GM18858 (cell line): ENCODE results near the gene LSAMP.
A peak's percentile ranks its signal among the peaks of the same experiment; 100 is the strongest.

ENCODE experiments used
- ATAC-seq: cut with Tn5 transposase; IDR thresholded peaks from one replicate; pipeline ENCODE4 v1.9.1; 2021; ENCODE audit not compliant: unreplicated experiment

Gene LSAMP

DNA sequence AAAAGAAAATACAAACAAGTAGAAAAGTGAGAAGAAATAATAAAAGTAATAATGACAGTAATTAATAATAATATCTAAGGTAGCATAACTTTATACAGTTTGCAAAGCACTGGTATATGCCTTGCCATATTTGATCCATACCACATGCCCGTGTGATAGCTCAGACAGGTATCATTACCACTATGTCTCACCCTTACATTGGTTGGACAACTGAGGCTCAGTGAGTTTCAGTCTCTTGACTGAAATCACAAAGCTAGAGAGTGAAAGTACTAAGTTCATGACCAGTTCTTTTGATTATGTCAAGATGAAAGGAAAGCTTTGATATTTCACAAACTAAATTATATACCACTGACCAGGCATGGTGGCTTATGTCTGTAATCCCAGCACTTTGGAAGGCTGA is 413.1 kb downstream of the LSAMP start:
- peak; percentile 51 for ATAC-seq

GRCh38 chr3:116030131-116030850 is 415.0 kb downstream of the LSAMP start:
- ATAC-seq: no peak

- no peak for ATAC-seq
Observed at GRCh38 chr3:116029266-116029665, 416.0 kb downstream of the LSAMP start.

DNA sequence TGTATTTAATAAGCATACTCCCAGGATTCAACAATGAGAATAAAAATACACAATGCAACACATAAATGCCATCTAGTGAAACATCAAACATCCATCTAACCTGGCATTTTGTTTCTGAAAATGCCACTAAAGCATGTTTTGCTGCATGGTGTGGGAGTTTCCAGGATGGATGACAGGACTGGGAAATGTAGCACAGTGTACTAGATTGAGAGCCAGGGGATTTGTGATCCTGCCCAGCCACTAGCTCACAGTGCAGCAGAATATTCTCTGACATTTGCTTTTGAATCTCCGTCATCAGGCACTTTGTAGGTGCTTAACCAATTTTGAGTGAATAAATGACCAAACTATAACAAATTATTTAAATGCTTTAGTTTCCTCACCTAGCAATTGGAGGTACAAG is 417.1 kb downstream of the LSAMP start:
- no peak for ATAC-seq

- no peak for ATAC-seq
Observed at GRCh38 chr3:116020989-116021388, 424.3 kb downstream of the LSAMP start.

DNA sequence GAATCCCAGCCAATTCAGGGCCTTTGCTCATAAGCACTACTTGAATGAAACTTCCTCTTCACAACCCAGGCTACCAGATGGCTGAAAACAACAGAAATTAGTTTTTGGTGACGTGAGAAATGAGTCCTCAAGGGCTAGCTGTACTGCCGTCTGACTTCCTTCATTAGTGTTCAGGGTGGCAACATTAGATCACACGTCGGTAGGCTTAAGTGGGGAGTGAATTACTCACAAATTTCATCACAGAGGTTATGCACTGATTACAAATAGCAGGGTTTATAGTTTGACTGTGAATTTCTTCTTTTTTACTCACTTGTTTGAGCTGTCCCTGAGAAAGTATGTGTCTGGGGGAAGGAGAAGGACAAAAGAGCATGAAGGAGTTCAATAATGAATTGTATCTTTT is 424.8 kb downstream of the LSAMP start:
- peak; percentile 91 for ATAC-seq

DNA sequence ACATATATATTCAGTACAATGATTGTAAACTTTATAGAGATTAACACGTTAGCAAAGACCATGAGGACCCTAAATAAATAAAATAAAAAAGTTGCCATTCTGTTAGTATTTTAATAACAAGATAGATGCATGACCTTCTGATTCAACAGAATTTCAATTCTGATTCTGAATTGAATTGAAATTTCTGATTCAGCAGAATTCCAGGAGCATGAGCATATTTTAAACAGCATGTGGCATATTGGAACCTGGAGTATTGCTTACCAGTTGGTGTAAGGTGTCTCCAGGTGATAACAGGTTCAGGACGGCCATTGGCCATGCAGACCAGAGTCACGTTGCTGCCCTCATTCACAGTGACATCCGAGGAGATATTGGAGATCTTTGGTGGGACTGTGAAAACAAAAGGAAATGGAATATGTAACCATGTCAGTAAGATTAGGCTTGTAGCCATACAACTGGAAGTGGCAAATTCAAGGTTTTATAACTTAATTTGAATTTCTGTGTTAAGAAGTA is 426.0 kb downstream of the LSAMP start:
- ATAC-seq: no peak

DNA sequence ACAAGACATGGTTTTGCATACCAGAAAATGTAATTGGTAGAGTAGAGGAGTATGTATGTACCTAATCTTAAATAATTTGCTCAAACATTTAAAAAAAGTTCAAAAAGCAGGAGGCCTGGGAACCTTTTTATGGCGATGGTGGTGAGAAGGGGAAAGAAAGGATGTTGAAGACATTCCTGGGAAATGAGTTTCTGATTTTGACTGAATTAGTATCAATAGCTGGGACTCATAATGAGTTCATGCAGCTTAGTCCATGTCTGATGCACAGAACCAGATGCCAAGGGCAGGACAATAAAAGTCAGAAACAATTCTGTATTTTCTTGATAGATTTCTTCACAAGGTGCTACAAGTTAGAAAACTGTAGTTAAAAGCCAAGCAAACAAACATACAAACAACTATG is 426.6 kb downstream of the LSAMP start:
- ATAC-seq: no peak

DNA sequence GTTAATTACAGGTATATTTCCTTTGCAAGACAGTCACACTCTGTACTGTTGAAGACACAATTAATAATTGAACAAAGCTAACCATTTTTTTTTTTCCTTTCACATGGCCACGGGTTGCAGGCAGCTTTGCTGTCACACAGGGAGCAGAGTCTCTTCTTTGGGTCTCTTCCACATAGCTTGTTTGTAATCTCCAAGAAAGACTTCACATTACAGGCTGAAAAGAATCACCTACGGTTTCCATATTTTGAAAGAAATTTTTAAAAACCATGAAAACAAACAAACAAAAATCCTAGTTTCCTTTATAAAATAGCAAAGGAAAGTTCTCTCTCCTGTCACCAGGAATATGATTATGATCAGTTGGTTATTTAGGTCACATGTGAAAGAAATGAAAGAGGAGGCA is 429.4 kb downstream of the LSAMP start:
- ATAC-seq: no peak

GRCh38 chr3:116007000-116007399 is 438.3 kb downstream of the LSAMP start:
- ATAC-seq: no peak

- no peak for ATAC-seq
Observed at GRCh38 chr3:116005404-116005803, 439.9 kb downstream of the LSAMP start.

- no peak for ATAC-seq
Observed at GRCh38 chr3:116002235-116002634, 443.1 kb downstream of the LSAMP start.

- no peak for ATAC-seq
Observed at GRCh38 chr3:116001151-116001621, 444.1 kb downstream of the LSAMP start.

DNA sequence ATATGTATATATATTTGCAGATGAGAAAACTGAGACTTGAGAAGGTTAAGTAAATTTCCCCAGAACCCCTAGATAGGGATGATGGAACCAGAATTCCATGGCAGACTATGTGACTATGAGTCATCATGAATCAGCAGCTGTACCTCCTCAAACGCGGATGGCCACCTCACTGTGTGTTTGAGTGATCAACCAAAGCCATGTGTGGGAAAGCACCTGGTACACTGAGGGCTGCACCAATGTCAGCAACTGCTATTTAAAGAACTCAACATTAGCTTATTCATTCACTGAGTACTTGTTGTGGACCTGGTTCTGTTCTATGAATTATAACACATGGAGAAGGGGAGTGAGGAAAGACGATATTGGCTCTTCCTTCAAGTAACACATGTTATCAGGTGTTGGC is 445.0 kb downstream of the LSAMP start:
- peak; percentile 89 for ATAC-seq

GRCh38 chr3:115999613-116000012 is 445.7 kb downstream of the LSAMP start:
- no peak for ATAC-seq

GRCh38 chr3:115999001-115999585 is 446.2 kb downstream of the LSAMP start:
- no peak for ATAC-seq

GRCh38 chr3:115996420-115997108 is 448.7 kb downstream of the LSAMP start:
- no peak for ATAC-seq

DNA sequence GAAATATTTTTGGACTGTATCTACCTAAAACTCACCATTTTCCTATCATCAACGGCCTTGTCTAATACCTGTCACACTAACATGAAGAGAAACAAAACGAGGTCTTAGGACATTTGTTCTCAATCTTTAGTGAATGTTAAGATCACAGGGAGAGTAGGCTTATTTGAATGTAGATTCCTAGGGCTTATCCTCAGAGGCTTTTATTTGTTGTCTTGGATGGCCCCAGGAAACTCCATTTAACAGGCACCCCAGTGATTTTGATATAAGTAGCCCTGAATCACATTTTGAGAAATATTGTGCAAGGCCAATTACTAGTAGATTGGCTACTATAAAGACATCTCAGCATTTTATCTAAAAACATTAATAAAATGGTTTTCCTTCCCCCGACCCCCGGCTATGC is 454.6 kb downstream of the LSAMP start:
- ATAC-seq: no peak

DNA sequence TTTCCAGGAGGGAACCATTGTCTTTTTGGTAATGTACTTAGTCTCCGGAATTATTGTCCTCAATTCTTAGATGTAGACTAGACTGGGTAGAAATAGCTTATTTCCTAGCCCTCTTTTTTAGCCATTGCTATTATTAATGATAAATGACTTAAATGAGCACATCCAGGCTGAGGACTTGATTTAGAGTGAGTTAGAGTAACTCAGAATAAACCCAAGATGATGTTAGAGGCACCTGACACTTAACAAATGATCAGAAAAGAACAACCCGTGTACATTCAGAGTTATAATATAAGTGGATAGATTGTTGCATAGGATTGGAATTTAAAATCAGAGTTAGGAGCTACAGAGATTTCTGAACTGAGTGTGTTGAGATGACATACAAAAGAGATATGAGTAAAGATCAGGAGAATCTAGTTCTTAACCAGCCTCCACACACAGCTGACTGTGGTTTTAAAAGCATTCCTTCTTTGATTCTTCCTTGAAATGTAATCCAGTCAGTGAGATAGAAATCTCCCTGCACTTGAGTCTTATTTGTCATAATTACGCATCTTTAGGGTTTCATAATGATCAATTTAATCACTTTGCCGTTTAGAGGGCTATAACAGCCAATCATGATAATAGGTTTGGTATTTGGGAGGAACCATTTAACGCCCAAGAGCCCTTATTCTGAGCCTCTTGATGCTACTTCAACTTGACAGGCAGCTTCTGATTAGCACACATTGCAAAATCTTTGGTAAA is 455.4 kb downstream of the LSAMP start:
- no peak for ATAC-seq

DNA sequence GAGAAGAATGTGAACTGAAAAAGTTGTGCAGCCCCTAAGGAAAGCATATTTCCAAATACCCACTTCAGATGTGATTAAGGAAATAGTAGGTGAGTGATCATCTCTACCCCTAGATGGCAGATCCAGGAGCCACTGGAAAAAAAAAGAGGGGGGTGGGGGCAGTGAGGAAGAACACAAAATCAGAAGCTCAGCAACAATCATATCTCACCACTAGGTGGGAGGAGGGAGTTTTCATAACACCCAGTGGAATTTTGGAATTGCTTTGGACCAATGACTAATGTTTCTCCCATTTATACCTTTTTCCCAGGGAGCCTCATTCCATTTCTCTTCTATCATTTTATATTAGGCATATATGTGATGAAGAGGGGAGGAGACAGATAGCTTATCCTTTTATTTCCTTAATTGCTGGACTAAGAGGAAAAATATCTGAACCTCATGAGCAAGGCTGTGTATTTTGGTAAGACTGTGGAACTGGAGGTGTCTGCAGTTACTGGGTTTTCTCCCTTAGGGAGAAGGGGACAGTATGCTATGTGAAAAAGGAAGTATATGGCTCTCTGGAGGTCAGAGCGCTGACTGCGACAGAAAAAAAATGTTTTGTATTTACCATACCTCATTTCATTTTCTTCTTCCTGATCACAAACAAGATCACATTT is 458.6 kb downstream of the LSAMP start:
- ATAC-seq: no peak

DNA sequence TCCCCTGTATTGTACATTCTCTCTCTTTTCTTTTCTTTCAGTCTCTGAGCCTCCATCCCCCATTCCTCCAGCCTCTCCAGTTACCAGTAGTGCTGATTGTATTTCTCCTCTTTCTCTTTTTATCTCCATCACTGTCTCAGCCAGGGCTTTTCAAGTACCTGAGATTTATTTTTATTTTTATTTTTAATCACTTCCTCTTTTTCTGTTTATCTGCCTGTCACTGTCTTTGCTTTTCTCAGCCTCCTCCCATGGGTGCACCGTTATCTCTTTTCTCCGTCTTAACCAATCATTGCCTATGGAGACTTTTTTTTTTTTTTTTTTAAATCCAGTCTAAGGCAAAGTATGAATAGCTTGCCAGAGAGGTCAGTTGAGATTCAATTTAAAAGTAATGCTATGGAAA is 462.7 kb downstream of the LSAMP start:
- ATAC-seq: peak; percentile 40
